Hindlimb muscle (tissue), 1 donor: ENCODE data around the gene HOXD3. TPM values are rescaled to one million over a fixed set of nuclear protein-coding genes. Genes with fewer than 3 reads are reported as not detected.

Source experiments
- DNase-seq: peaks from one replicate; pipeline ENCODE4 v3.0.0-alpha.2; 2013
- polyA plus RNA-seq: library from polyadenylated mRNA; unstranded; fragments of 120-200 nt; gene quantifications from one replicate; pipeline ENCODE4 v1.2.1, GENCODE V29; 2013; ENCODE audit not compliant: insufficient read length

The HOXD3 gene
- polyA plus RNA-seq, 1 donor = 3.4 TPM

DNA sequence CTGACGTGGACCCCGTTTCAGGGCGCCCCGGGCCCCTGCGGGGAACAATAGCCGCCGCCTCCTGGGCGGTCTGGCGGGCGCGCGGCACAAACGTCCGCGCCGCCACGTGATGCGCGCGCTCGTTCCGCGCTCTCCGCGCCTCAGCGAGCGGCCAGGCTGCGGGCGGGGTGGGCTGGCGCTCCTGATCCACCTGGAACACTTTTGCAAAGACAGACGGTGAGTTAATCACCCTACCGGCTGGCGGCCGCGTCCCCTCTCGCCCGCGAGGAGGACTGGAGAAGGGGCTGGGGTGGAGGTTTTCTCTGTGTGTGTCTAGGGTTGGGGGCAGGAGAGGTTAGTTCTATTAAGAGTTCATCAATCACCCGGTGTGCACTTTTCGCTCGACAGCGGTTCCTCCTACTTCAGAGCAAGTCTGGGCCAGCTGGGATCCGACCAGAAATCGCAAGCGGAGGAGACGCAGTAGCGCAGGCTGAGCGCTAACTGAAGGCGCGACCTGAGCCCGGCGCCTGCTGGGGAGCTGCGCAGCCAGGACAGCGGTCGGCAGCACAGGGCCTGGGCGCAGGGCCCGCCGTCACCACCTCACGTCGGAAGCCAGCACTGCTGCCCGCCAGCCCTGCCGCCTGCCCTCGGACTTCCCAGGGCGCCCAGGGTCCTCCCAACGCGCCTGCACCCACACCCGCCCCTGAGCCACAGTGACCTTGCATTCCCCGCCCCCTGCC is 21.1 kb downstream of the HOXD3 start:
- no peak for DNase-seq

DNA sequence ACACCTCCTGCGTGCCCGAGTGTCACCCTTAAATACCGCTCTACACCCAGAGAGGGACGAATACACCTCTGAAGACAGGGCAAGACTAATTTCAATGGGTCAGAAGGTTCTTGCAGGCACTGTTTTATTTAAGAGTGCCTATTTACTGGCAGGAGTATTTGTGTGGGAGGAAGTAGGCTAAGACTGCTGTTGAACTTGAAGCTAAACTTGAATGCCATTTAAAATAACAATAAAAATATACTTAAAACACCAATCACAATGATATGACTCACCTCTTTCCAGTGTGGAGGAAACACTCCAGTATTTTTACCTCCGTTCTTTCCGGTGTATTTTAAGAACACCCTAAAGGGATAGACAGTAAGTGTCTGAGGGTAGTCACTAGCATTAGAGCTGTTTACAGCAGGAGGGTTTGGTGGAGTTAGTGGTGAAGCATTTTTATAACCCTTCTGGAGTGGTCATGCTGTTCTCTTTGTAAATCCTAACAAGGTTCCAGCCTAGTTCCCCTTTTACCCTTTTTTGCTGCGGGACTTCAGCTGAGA is 21.7 kb downstream of the HOXD3 start:
- no peak for DNase-seq

DNA sequence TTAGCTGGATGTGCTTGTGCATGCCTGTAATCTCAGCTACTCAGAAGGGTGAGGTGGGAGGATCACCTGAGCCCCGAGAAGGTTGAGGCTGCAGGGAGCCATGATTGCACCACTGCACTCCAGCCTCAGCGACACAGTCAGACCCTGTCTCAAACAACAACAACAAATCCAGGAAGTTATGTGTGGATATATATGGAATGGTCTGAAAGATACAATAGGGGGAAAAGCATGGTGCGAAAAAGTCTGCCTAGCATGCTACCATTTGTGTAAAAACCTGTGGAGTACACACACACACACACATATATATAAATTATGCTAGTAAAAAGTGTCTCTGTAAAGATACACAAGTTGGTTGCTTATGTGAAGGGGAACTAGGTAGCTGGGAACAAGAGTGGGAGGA is 24.4 kb downstream of the HOXD3 start:
- no peak for DNase-seq

DNA sequence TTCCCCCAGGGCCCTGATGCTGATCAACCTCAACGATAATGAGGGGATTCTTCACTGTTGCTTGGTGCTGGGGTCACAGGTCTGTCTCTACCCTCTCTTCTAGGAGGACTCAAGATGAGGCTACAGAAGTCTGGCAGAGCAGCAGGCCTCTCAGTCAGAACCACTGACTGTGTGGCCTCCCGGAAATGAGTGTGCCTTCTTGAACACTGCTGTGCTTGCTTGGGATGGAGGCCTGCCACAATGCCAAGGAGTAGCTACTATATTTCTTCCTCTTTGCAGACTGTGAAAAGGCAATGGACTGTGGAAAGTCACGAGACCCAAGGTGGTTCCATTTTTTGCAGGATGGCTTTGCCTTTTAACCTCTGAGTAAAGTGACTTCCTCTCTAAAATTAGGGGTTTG is 25.6 kb downstream of the HOXD3 start:
- DNase-seq = no peak

DNA sequence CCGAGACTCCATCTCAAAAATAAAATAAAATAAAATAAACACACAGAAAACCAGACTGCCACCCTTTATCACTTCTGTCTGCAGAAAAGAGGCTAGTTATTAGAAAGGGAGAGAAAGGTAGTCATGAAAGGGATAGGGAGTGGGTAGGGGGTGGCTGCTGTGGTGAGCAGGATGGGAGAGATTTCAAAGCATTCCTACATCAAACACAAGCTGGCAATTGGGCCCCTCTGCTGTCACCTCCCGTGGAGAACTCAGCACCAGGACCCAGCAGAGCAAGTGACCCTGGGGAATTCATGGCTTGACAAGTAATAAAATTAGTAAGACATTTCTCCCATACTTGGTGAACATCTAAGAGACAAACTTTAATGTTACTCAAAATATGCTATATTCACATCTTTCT is 27.6 kb downstream of the HOXD3 start:
- DNase-seq = no peak

DNA sequence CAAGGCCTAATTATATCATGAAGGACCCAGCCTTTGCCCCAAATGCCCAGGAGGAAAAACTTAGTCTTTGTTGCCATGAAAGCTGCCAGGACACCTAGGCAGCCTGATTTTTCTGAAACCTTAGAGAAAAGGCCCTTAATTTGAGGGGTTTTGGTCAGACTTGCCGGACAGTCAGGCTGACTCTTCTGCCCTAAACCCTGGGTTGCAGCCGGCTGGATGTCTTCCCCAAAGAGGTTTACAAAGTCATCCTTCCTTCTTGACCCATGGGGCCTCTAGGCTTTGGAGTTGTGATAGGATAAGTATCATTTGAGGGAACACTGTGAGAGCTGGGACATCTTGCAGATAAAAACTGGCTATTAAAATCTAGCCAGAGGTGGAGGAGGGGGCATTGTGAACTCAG is 28.9 kb downstream of the HOXD3 start:
- no peak for DNase-seq

DNA sequence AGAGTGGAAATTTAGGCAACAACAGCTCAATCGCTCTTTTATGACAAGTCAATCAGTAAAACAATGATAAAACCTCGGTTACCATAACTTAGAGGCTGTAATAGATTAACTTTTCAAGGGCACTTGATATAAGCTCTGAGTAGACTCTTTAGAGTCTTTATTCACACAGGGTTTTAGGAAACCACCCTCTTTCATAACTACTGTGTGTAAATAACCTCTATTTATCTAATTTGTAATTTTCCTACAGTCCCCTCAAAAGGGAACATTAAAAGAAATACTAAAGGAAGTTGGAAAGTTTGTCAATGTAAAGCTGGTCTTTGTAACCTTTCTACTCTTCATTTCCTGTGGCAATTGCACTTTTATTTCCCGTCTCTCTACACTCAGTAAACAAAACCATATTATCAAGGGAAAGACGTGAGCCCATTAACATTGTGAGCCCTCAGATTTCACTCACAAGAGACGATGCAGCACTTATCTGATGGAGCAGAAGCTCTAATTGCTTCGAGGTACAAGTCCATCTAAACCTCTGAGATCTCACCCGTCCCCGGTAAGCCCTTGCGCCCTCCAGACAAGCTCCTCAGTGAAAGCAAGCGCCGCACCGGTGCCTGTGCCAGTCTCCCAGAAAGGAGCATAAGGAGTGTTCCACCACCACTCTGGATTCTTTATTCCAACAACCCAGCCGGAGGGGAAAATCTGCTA is 30.2 kb downstream of the HOXD3 start:
- DNase-seq = no peak

DNA sequence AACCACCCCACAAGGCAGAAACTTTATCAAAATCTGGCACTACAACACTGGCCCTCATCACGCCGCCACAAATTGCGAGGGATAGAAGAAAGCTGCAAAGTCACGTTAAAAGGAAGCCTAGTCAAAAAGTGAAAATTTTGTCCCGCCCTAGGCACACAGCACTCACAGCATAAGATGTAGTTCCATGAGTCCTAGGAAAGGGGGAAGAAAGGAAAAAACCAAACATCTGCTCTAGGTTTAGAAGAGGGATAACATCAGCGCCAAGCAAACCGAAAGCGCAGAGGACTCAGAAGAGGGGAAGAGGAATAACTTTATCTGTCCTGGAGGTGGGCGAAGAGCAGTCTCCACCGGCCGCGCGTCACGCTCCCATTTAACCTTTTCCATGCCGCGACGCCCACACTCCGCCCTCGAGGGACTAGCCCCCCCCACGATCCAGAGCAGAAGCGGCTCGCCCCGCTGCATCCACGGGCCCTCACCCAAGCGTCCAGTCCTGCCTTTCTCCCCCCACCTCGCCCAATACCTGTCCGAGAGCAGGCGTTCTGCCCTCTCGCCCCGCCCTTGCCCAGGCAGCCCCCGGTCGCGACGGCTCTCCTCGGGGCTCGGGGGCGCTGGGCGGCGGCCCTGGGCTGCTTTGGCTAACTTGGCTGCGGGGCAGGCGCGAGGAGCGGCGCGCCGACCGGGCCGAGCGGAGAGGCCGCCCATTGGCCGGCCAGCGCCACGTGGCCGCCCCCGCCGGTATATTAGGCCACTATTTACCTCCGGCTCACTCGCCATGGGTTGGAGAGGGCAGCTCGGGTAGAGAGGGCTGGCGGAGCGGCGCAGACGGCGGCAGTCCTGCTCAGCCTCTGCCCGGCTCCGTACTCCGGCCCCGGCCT is 31.0 kb downstream of the HOXD3 start, which contains the start of gene HOXD1:
TSS of gene HOXD1 (plus strand) at position 770 of the 875 bp plus-strand sequence. CDS start 134 bp downstream, outside the sequence.
- DNase-seq = no peak

DNA sequence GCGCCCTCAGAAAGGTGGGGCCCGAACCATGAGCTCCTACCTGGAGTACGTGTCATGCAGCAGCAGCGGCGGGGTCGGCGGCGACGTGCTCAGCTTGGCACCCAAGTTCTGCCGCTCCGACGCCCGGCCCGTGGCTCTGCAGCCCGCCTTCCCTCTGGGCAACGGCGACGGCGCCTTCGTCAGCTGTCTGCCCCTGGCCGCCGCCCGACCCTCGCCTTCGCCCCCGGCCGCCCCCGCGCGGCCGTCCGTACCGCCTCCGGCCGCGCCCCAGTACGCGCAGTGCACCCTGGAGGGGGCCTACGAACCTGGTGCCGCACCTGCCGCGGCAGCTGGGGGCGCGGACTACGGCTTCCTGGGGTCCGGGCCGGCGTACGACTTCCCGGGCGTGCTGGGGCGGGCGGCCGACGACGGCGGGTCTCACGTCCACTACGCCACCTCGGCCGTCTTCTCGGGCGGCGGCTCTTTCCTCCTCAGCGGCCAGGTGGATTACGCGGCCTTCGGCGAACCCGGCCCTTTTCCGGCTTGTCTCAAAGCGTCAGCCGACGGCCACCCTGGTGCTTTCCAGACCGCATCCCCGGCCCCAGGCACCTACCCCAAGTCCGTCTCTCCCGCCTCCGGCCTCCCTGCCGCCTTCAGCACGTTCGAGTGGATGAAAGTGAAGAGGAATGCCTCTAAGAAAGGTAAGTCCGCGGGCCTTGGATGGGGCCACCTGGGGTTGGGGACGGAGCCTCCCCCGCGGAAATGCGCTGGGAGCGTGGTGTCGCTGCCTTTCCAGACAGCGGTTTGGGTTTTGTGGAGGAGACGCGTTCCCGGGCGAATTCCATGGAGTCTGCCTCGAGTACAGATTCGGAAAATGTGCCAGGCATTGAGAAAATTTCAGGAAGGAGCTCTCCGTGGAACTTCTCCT is 31.9 kb downstream of the HOXD3 start:
- no peak for DNase-seq

DNA sequence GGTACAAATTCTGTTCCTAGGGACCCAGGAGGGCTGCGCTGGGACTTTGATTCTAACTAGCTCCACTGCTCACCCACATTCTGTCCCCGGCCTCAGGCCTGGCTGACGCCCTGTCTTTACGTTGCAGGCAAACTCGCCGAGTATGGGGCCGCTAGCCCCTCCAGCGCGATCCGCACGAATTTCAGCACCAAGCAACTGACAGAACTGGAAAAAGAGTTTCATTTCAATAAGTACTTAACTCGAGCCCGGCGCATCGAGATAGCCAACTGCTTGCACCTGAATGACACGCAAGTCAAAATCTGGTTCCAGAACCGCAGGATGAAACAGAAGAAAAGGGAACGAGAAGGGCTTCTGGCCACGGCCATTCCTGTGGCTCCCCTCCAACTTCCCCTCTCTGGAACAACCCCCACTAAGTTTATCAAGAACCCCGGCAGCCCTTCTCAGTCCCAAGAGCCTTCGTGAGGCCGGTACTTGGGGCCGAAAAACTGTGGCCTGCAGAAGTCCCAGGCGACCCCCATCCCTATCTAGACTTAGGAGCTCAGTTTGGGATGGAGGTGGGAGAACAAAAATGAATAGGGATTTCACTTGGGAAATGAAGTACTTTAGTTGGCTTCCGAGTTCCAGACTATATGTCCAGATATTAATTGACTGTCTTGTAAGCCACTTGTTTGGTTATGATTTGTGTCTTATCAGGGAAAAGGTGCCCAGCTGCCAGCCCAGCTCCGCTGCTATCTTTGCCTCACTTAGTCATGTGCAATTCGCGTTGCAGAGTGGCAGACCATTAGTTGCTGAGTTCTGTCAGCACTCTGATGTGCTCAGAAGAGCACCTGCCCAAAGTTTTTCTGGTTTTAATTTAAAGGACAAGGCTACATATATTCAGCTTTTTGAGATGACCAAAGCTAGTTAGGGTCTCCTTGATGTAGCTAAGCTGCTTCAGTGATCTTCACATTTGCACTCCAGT is 32.9 kb downstream of the HOXD3 start:
- DNase-seq = no peak

DNA sequence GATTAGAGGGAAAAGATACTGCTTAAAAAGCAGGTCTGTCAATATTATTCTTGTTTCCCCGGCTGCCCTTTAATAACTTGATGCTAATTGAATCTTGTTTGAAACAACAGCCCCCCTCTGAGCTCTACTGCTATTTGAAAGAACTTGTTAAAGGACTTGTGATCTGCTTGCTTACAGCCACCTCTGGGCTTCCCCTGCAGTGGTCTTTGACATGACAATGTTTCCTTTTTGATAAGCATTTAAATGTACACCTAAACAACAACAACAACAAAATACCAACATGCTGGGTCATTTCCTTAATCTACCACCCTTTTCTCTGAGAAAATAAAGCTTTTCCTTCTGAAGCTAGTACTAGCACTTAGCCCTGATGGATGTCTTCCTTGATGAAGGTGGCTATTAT is 35.2 kb downstream of the HOXD3 start:
- DNase-seq = no peak

DNA sequence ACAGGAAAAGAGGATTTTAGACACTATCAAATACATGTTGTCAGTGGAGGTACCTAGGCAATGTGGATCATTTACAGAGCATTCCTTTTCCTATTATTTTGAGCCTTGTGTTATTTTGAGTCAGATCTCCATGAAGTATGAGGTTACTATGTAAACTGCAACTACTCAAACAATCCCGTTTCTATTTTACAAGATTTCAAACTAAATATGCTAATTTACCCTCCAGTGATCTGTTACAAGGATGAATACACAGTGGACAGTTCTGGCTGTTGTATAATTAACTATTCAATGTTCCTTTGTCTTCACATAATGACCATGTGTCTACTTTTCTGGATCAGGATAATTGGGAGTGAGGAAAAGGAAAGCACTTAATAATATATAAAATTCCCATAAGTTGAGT is 35.9 kb downstream of the HOXD3 start:
- DNase-seq = no peak

DNA sequence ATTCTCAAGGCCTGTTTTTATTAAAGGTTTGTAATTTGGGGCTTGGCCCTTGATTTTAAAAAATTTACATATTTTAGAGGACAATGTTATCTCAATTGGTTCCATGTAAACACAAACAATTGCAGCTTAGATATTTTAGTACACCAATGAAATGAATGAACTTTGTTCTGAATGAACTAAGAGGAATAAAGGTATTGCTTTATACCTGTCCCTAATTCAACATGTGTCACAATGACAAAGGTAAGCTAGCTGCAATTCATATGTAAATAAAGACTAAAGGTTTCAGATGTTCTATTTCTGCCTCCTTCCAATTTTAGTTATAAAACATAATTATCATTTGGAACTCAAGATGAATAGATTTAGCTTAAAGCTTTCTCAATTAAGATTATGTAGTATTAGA is 42.8 kb downstream of the HOXD3 start:
- DNase-seq = no peak

DNA sequence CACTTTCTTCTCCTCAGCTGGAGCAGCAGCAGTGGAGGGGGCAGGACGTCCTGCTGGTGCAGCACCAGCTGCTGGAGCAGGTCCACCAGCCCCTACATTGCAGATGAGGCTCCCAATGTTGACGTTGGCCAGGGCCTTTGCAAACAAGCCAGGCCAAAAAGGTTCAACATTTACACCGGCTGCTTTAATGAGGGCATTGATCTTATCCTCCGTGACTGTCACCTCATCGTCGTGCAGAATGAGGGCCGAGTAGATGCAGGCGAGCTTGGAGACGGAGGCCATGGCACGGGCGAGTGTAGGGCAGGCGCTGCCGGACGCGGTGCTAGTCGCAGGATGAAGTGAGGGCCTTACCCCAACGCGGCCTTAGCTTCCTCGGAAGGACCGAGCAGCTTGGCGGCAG is 43.9 kb downstream of the HOXD3 start:
- no peak for DNase-seq

DNA sequence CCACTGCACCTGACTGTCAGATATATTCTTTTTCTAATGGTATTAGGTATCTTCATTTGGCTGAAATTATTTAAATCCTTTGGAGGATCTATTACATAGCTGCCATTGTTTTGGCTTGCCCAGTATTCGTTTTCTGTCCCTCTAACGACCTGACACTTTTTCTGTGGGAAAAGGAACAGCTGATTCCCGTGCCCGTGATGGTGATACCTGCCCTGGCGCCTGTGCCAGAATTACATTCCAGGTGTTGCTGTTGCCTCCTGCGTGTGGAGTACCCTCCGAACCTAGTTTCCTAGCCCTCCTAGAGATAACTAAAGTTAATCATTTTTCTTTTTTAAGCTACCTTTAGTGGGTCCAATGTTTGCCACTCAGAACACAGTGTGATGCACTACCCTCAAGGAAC is 45.4 kb downstream of the HOXD3 start:
- DNase-seq = no peak

DNA sequence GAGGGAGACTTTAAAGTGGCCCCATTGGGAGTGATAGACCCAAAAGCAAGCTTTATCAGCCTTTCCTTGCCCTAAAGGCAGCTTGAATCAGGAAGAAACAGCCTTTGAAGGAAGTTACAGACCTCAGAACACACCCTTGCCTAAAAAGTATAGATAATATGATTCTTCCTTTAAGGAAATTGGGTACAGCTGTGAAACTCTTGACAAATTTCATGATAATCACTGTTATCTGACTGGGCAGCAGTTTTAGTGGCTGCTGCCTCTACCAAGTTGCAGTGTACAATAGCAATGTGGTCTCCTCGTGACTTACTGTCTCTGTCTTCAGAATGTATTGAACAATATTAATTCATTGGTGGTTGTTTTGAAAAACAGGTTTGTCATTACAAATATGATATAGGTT is 48.0 kb downstream of the HOXD3 start:
- no peak for DNase-seq

DNA sequence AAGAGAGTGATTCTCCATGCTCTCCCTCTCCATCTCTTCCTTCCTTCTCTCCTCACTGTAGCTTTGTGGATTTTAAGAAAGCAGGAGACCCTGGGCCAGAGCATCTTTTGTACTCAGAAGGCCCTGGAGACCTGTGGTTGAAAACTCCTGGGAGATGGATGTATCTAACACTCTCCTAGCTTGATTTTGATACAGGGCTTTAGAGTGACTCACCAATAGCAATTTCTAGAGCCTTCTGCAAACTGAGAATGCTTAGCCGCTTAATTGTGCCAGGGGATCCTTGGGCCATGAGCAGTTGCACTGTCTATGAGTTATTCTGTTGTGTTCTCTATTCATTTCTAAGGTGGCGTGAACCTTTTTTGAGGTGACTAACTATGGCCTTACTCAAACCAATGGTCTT is 49.0 kb downstream of the HOXD3 start:
- no peak for DNase-seq

DNA sequence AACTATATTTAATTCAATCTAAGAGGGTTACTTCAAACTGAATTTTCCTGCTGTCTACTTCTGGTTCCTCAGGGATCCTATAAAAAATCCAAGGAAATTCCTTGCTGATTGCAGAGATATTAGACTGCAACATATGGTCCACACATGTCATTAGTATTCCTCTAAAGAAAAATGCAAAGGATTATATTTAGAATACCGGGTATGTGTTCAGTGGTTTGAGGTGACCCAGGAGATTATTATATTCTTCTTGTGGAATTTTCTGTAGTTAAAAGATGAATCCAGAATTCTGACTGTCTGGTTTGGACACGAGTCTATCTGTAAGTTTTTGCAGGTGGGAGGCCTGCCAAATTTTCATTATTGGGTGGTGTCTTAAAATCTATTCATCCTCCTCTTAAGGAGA is 49.6 kb downstream of the HOXD3 start:
- peak; percentile 14 for DNase-seq

DNA sequence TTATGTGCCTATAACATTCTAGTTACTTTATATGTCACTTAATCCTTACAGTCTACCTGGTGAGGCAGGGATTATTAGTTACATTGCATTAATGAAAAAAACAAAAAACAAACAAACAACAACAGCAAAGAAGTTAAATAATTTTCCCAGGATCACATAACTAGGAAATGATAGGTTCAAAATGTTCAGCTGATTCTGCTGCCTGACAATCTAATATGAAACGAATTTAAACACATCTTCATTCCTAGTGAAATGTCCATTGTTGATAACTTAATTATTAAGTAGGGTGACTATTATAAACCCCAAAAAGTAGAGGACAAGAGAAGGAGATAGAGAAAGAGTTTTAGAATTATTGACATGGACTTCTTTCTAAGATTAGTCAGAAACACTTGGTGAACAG is 54.0 kb downstream of the HOXD3 start:
- DNase-seq = no peak

DNA sequence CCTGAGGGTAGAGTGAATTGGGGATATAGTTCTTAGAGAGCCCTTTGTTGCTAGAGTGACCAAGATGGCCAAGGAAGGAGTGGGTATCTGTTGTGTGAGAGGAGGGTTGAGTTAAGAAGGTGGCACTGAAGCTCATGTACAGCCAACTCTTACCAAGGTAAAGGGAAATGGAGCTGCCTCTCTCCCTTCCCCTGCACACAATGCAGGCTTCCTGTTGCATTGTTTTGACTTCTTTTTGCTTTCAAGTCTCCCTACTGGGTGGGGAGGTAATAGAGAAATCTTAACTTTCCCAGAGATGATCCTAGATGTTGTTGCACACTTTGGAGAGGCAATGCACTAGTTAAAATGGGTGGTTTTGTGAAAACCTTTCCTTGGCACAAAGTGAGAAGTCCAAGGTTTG is 55.2 kb downstream of the HOXD3 start:
- no peak for DNase-seq

DNA sequence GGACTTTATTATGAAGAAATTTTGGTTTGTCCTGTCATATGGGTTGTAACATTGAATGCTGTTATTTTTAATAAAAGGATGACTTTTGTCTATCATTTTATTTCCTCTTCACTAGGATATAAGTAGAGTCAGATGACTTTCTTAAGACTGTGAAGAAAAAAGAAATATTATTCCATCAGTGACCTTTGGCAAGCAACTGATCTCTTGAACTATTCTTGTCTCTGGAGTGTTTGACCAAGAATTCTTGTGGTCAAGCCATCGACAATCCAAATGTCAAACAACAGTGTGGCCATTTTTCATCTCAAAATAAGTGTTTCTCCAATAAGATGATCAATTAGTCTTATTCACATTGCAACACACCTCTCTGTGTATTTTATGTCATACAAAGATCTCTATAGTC is 56.3 kb downstream of the HOXD3 start:
- DNase-seq = no peak
